Prostate gland (tissue), 2 donors: ENCODE measurements around the gene SLC6A3.

ENCODE experiments used
- CTCF ChIP-seq, 4 experiments: fragments of 200-600 bp in 2 of 4; fragments of 450-650 bp in 2 of 4; sonication (generic) in 2 of 4; IDR thresholded peaks; 1 replicate in 3 of 4; 2 replicates in 1 of 4; pipeline ENCODE4 v1.5.1; 2016 to 2019; ENCODE audit warnings: antibody characterized with exemption in 4 of 4, mild to moderate bottlenecking in 2 of 4, moderate library complexity in 2 of 4
- POLR2A ChIP-seq: fragments of 450-650 bp; IDR thresholded peaks from one replicate; pipeline ENCODE4 v1.6.1; 2016; ENCODE audit warnings: antibody characterized with exemption, mild to moderate bottlenecking
- POLR2AphosphoS5 ChIP-seq: sonication (generic); formaldehyde crosslinking; IDR thresholded peaks from one replicate; pipeline ENCODE4 v1.6.1; 2017; ENCODE audit warnings: antibody characterized with exemption

DNA sequence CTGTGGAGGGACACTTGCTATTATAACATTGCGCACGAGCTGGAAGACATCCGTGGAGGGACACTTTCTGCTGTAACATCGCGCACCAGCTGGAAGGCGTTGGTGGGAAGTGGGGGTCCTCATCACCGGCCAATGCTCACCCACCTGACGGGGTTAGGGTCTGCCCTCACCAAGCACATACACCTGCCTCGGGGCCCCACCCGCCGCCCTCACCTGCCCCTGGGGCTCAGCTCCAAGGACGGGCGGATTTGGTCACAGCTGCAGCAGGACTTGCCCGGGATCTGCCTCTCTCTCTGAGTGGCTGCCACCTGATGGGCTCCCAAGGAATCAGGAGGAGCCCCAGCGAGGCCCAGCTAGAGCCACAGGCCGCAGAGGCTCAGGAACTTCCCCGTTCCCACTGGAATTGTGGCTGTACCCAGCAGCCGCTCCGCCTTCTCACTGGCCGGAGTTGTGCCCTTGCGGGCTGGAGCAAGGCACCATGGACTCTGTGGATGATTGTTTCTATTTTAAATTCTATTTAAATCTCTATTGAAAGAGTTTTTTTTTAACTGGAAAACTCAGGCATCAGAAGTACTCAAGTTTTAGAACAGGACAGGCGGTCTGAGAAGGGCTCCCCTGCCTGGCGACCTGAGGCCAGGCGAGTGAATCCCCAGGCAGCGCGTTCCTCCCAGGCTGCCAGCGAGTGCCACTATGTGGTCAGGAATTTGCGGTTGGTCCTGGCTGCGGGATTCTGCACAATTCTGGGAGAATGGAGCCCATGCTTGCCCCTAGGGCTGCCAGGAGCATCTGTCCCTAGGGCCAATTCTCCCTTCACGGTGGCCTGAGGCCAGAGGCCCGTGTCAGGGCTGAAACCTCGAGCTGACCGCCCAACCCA, 38.9 kb upstream of the SLC6A3 start:
- TF ChIP-seq CTCF (IDR thresholded peaks at IDR 0.05) (no peak), POLR2A (no peak), POLR2AphosphoS5 (no peak)
